HTERT RPE-1 (cell line): ENCODE results near the gene SCGB2B2.
"Not testable (repeated sequence)": the region's sequence is repeated elsewhere in the genome, so short reads cannot be mapped to it uniquely, and the experiment has no call there.

Source experiments
- in situ Hi-C: fragments of 300-500 bp; cut with MboI; formaldehyde crosslinking; loops from 4 replicates; pipeline ENCODE4 v1.14.3; 2020; ENCODE audit warnings: low sequenced_read_pairs

Gene SCGB2B2, protein sequence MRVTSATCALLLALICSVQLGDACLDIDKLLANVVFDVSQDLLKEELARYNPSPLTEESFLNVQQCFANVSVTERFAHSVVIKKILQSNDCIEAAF

DNA sequence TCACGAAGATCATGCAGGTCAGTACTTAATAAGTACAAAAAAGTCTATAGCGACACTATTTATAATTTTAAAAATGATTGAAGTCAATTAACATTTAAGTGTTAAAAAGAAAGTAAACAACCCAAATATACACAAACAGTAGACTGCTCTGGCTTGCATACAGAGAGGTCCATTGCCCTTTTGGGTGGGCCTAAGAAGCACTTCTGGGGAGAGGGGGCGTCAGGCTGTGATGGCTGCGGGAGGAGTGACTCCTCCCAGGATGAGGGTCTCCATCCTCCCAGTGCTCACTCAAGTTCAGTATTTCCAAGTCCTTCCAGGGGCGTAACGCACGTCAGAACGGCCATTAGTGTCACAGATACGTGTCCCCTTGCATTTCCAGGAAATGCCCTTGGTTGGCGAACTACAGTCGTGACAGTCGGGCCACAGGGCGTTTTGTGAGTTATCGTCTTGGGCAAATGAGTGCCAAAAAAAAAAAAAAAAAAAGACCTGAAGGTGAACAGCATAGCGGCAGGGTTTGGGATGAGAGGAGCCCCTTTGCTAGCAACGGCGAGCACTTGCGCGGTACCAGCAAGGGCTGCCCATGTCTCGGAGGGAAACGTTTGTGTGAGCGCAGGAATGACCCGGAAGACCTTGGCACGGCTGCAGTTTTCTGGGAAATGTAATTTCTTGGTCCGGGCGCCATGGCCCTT is at the start of gene SCGB2B2:
SCGB2B2 (minus strand) TSS at position 463 of the 689 bp plus-strand sequence. CDS start 82,596 bp downstream, outside the sequence.
- in situ Hi-C loops: no loop called here

DNA sequence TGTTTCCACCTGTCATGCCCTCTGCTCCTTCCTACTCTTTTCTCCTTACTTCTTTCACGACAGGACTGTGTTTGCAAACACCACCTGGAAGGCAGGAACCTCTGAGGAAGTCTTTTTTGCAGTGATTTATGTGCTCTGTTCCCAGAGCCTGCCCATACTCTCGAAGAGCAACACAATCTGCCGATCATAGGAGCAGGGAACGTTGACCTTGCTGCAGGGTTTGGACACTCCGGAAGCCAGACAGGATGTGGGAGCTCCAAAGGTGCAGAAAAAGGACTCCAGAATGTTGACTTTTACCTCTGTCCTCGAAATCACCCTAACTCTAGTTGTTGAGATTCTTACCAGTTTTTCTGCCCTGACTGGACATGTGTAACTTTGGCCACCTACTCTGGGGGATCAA is 48.4 kb upstream of the SCGB2B2 start:
- in situ Hi-C loops: no loop called here

DNA sequence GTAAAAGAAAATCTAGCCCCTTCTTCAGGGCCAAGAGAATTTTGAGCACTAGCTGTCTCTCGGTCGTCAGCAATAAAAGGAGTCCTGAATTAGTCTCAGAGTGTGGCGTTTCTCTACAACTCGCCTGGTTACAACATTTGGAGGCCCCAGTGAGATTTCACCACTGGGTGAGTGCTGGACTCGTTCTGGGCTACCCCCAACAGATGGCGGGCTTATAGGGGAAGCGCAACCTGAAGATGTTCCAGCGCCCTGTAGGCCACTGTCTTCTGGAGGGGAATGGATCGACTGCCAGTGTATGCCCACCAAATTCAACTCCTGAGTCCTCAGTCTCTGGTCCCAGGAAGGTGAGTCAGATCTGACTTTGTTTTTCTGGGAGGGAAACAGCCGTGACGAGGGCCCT is 45.4 kb upstream of the SCGB2B2 start:
- in situ Hi-C loops: no loop called here

DNA sequence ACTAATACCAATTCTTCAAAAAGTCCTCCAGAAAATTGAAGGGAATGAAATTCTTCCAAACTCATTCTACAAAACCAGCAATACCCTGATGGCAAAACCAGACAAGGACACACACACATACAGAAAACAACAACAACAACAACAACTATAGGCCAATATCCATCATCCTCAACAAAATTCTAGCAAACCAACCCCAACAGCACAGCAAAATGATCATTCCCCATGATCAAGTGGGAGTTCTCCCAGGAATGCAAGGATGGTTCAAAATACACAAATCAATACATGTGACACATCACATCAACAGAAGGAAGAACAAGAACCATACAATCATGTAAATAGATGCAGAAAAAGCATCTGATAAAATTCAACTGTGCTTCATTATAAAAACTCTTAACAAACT is 38.4 kb upstream of the SCGB2B2 start:
- in situ Hi-C loops: no loop called here

DNA sequence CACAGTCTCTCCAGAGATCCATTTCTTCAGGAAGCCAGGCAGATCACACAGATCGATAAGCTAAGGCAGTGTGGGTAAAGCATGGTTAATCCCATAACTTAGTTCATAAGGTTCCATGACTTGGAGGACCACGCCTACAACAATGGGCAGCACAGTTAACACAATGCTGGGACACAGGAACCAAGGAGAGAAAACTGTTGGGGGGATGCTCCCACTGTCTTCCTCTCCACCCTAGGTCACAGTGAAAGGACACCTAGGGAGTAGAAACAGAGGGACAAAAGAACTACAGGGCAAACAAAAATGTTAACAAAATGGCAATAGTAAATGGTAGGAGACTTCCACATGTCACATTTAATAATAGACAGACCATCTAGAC is 36.3 kb upstream of the SCGB2B2 start:
- in situ Hi-C loops: no loop called here

DNA sequence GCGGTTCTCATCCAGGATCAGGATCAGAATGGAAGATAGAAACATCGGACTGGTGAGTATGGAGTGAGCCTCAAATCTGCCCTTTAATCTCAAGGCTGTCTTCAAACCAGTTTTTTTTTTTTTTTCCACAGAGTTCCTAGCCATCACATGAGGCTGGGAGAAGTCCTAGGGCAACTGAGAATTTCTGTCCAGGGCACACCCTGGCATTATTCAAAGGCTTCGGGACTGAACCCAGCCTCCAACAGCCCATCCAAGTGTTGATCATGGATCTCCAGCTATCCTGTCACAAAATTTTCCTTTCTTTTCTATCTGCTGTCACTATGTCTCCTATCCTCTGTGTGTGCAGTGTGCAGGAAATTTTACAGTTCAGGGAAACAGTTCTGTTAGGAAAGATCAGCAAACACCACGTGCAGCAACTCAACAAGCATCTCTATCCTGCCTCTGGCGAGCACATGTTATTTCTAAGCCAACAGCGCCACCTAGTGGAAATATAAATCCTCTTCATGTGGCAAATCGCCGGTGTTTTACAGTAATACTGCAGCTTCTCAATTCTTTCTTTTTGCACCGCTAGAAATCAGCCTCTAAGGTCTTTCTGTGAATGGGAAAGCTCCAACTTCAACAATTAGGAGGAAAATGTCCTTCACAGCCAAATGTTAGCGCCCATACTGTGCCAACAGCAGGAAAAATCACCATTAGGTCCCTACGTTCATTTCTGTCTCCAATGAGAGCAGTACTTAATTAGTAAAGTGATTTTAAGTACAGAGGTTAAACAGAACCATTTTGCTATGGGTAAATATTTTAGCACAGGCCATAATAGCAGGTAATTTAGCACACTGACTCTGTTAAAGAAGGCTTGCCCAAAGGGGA is 35.7 kb upstream of the SCGB2B2 start:
- in situ Hi-C loops: no loop called here

DNA sequence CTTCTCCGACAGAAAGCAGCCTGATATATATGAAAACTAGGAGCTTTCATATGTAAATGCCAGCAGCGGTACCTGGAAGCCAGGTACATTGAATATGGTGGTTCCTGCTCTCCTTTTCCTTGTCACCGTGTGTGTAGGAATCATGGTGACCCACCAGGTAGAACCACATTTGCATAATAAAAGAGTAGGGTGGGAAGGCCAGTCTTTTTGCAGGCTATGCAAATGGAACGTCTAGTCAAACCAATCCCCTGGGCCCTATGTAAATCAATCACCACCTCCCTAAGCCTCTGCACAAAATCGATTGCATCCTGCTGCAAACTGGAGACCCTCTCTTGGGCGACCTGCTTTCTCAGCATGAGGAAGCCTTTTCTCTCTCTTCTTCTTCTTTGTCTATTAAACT is 34.9 kb upstream of the SCGB2B2 start:
- in situ Hi-C loops: no loop called here

DNA sequence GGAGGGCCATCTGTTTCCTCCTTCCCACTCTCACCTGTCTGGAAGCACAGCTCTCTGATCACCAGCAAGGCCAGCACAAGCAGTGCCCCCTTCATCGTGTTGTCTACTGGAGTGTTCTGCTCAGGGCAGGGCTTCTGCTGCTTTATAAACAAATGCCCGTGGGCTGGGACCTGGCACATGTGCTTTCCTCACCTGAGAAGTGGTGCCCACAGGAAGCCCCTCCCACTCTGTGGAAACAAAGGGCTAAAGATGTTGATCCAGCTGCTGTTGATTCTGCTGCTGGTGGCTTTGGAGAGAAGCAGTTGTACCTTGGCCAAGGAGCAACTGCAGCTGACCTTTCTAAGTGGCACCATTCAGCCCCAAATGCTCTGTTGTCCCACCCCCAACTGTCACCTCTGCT is 30.7 kb upstream of the SCGB2B2 start:
- in situ Hi-C loops: no loop called here

DNA sequence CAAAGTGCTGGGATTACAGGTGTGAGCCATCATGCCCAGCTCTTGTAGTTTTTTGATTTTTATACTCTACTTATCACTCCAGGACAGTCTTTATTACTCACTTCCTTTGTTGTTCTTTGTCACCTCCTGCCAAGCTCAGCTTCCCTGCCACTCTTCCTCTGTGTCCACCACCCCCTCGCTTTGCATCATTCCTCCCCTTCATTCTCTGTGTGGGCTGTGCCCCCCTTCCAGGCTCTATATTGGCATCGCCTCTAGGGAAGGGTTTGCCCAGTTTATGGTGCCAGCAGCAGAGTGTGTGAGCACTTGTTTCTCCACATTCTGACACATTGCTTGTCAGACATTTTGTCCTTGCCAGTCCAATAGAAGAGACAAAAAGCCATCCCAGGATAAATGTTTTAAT is 15.6 kb upstream of the SCGB2B2 start:
- in situ Hi-C loops: no loop called here

DNA sequence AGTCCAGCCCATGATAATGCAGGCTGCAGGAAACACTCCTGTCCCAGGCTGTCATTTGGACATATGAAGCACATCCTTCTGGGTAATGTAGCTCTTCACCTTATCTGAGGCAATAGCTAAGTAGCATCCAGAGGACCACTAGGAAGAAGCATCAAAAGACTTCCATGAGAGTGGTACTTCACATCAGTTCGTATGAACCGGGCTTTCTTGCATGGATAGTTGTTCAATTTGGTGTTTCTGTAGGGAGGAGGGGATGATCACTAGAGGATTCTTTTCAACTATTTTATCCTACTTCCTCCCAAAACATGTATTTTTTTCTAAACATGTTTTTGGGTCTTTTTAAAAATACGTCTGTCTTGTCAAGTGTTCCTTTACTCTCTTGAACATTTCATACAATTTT is 13.4 kb upstream of the SCGB2B2 start:
- in situ Hi-C loops: no loop called here

DNA sequence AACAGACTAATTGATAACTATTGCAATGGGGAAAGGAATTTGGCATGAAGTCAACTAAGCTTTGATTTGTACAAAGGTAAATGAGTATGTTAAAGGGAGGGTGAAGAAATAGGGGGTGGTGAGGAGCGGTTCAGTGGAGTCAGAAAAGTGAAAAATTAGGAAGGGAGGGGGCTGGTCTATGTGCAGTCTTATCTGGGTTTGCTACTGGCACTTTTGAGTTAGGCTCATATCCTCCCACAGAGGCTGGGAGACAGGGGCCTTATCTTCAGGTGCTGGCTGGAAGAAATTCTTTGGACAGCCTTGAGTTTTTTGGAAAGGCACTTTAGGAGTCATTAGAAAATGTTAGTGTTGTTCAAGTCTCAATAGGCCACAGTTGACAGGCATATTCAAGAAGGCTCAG is 11.6 kb upstream of the SCGB2B2 start:
- in situ Hi-C loops: no loop called here

DNA sequence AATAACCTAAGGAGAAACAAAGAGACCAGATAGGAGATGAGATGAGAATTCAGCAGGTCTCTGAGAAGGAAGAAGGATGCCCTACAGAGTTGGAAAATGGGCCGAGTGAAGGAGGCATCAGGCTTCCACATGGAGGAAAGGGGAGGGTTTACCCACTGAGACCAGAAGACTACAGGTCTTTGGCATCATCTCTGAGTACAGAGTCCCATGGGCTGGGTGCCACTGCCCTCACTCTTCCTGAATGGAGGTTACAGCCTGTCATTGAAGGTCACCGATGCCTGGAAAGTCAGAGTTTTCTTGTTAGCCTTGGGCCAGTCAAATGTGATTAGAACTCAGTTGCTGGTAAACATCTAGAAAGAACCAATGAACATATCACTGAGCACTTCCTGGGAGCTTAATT is 10.4 kb upstream of the SCGB2B2 start:
- in situ Hi-C loops: no loop called here

DNA sequence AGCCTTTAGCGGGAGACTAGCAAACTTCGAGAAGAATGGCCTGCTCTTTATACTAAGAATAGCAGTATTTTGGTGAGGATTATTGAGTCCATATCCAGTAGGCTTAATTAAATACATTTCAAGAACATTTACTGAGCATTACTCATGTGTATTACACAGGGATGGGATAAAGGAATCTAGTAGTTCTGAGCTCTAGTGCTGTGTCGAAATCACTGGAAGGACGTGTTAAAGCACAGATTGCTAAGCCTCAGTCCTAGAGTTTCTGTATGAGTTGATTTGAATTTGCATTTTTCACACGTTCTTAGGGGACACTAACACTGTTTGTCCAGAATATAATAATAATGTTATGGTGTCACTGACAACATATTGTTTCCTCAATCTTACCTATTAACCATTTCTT is 9.5 kb upstream of the SCGB2B2 start:
- in situ Hi-C loops: no loop called here

DNA sequence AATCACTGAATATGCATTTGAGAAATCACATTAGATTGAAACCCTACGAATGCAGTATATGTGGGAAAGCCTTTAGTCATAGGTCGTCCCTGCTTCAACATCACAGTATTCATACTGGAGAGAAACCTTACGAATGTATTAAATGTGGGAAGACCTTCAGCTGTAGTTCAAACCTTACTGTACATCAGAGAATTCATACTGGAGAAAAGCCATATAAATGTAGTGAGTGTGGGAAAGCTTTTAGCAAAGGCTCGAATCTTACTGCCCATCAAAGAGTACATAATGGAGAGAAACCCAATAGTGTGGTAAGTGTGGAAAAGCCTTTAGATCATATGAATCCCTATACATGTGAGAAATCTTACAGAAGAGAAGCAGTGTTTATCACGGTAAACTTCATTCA is 8.3 kb upstream of the SCGB2B2 start:
- in situ Hi-C loops: not testable (repeated sequence)

DNA sequence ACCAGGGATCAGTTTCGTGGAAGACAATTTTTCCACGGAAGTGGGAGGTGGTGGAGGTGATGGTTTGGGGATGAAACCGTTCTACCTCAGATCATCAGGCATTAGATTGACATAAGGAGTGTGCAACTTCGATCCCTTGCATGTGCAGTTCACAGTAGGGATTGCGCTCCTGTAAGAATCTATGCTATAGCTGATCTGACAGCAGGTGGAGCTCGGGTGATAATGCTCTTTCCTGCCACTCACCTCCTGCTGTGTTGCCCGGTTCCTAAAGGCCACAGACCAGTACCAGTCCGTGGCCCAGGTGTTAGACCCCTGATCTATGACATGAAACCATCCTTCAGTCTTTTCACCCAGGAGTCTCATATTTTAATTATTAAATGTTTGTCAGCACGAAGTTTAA is 4.5 kb upstream of the SCGB2B2 start:
- in situ Hi-C loops: no loop called here

DNA sequence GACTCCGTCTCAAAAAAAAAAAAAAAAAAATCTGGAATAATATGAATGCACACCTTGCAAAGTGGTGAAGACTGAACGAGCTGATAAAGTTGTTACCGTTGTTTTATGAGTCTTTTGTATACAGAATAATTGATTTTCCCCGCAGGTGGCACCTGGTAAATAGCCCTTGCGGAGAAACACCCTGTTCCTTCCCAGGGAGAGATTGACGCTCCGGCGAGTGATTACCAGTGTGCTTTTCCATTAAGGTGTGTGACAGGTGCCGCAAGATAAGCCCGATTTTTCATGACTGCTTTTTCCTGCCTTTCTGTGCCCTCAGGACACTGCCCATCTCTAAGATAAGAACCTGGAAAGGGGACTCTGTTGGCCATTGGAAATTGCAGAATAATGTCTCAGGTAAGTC is 1.5 kb upstream of the SCGB2B2 start:
- in situ Hi-C loops: no loop called here

DNA sequence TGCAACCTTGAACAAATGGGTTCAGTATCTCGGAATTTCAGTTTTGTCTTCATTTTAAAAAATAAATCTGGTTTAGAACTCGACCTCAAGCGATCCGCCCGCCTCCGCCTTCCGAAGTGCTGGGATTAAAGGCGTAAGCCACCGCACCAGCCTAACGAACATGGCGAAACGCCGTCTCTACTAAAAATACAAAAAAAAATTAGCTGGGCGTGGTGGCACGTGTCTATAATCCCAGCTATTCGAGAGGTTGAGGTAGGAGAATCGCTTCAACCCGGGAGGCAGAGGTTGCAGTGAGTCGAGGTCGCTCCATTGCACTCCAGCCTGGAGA is 1.1 kb upstream of the SCGB2B2 start:
- in situ Hi-C loops: no loop called here

DNA sequence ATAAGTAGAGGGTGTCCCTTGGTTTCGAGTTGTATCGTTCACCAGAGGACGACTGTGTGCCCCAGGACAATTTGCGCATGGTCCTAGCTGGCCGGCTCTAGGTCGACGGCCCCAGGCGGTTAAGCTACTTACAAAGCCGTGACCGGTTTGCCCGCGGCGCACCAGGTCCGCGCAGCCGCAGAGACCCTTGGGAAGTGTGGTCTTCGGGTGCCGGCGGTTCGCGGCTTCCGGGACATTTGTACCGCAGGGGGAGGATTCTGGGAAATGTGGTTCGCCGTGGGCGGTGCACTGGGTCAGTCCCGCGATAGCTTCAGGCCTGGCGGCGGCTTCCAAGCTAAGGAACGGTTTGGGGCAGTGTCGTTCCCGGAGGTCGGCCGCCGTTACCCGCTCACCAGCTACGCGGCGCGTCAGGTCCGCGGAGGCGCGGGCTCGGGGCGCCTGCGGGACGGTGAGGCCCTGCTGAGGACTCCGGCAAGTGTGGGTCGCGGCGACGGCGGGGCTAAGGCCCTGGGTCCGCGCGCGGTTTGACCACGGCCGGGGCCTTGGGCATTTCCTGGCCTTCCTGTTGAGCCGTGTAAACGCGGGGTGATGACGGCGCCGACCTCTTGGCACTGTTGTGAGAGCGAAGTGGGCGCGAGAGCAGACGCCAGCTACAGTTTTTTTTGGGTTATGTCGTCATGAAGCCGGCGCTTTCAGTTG is 576 bp upstream of the SCGB2B2 start, which contains the start of gene ZNF302:
ZNF302 (plus strand) TSS at position 293 of the 699 bp plus-strand sequence. CDS start 1,127 bp downstream, outside the sequence.
- in situ Hi-C loops: no loop called here

DNA sequence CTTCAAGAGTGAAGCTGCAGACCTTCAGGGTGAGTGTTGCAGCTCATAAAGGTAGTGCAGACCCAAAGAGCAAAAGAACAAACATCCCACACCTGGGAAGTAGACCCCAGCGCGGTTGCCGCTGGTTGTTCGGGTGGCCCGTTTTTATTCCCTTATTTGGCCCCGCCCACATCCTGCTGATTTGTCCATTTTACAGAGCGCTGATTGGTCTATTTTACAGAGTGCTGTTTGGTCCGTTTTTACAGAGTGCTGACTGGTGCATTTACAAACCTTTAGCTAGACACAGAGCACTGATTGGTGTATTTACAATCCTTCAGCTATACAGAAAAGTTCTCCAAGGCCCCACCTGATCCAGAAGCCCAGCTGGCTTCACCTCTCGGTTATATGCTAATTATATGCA is 1.0 kb downstream of the SCGB2B2 start:
- in situ Hi-C loops: no loop called here

DNA sequence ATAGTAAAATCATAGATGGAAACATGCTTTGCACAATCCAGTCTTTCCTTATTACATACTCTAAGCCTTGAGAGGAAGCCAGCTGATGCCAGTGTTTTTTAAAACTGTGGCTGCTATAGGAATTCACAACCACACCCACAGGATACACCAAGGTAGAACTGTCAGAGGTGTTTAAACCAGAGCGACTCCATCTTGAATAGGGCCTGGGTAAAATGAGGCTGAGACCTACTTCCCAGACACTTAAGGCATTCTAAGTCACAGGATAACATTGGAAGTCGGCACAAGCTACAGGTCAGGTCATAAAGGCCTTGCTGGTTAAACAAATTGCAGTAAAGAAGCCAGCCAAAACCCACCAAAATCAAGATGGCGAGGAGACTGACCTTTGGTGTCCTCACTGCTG is 1.7 kb downstream of the SCGB2B2 start:
- in situ Hi-C loops: no loop called here

DNA sequence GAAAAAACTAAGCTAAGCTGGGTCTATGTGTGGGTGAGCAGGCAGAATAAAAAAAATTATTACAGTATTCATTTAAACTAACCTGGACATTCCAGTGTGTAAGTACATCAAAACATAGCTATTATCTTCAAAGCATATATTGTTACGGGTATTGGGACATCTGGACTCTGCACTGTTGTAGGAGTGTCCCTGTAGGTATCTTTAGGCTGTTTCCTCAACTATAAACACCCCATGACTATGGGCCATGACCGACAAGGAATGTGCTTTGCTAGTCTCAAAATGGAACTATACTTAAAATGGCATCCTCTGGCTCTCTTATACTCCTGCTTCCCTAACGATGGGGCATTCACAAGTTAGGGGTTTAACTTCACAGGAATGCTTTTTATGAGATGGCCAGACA is 3.4 kb downstream of the SCGB2B2 start:
- in situ Hi-C loops: no loop called here

DNA sequence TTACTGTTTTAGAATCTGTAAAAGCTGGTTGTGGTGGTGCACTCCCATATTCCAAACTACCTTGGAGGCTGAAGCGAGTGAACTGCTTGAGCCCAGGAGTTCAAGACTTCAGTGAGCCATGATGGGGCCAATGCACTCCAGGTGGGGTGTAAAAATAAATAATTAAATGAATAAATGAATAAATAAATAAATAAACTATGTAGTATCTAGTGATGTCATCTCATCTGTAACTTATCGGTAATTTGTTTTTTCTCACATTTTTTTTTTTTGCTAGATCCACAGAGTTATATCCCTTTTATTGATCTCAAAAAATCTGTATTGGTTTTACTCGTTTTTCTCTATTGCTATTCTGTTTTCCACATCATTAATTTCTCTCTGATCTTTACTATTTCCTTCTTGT is 5.0 kb downstream of the SCGB2B2 start:
- in situ Hi-C loops: no loop called here
